ENCODE measurements around the gene SLC25A43. TPM values are rescaled to one million over a fixed set of nuclear protein-coding genes. Genes with fewer than 3 reads are reported as not detected.

SLC25A43 gene
- total RNA-seq, 1 donor from 2014 or later = 13.4 TPM

- FAIRE-seq = no peak
- TF ChIP-seq CTCF (IDR thresholded peaks at IDR 0.05; ENCODE audit: insufficient read depth, low read length, severe bottlenecking) = no peak
- Histone ChIP-seq H3K36me3 (ENCODE audit: control insufficient read depth, insufficient read depth, low read length) (peaks cover 1% of the 10 kb centered on the region), H3K27me3 (ENCODE audit: control insufficient read depth, insufficient read depth, low read length) (no peaks in the 10 kb centered on the region), H3K4me3 (ENCODE audit: low read depth, low read length) (no peak overlapping the region)
- no peak for DNase-seq (ENCODE audit: low read depth)
These were observed 18.2 kb downstream of the SLC25A43 start for GRCh38 chrX:119417376-119417775.

GRCh38 chrX:119417842-119418241 lies 18.7 kb downstream of the SLC25A43 start:
- FAIRE-seq = no peak
- TF ChIP-seq CTCF (IDR thresholded peaks at IDR 0.05; ENCODE audit: insufficient read depth, low read length, severe bottlenecking) = peak; percentile 10
- DNase-seq (ENCODE audit: low read depth) = no peak
- Histone ChIP-seq H3K27me3 (ENCODE audit: control insufficient read depth, insufficient read depth, low read length) (no peaks in the 10 kb centered on the region), H3K4me3 (ENCODE audit: low read depth, low read length) (no peak overlapping the region), H3K36me3 (ENCODE audit: control insufficient read depth, insufficient read depth, low read length) (peaks cover 1% of the 10 kb centered on the region)

- TF ChIP-seq CTCF (IDR thresholded peaks at IDR 0.05; ENCODE audit: insufficient read depth, low read length, severe bottlenecking) = no peak
- FAIRE-seq = no peak
- no peak overlapping the region for H3K4me3 ChIP-seq (ENCODE audit: low read depth, low read length)
- H3K36me3 ChIP-seq (ENCODE audit: control insufficient read depth, insufficient read depth, low read length) = peaks cover 1% of the 10 kb centered on the region
- no peaks in the 10 kb centered on the region for H3K27me3 ChIP-seq (ENCODE audit: control insufficient read depth, insufficient read depth, low read length)
- no peak for DNase-seq (ENCODE audit: low read depth)
These were observed 20.0 kb downstream of the SLC25A43 start for GRCh38 chrX:119419146-119419545.

- FAIRE-seq (no peak), DNase-seq (ENCODE audit: low read depth) (no peak)
- H3K27me3 ChIP-seq (ENCODE audit: control insufficient read depth, insufficient read depth, low read length) = no peaks in the 10 kb centered on the region
- TF ChIP-seq CTCF (IDR thresholded peaks at IDR 0.05; ENCODE audit: insufficient read depth, low read length, severe bottlenecking) = no peak
- peaks cover 1% of the 10 kb centered on the region for H3K36me3 ChIP-seq (ENCODE audit: control insufficient read depth, insufficient read depth, low read length)
- H3K4me3 ChIP-seq (ENCODE audit: low read depth, low read length) = no peak overlapping the region
These were observed 20.8 kb downstream of the SLC25A43 start for GRCh38 chrX:119419898-119420297.

GRCh38 chrX:119421016-119421705 lies 22.0 kb downstream of the SLC25A43 start:
- DNase-seq (ENCODE audit: low read depth) (no peak), FAIRE-seq (no peak)
- no peak overlapping the region for H3K4me3 ChIP-seq (ENCODE audit: low read depth, low read length)
- TF ChIP-seq CTCF (IDR thresholded peaks at IDR 0.05; ENCODE audit: insufficient read depth, low read length, severe bottlenecking) = no peak
- no peaks in the 10 kb centered on the region for H3K27me3 ChIP-seq (ENCODE audit: control insufficient read depth, insufficient read depth, low read length)
- H3K36me3 ChIP-seq (ENCODE audit: control insufficient read depth, insufficient read depth, low read length) = peaks cover 3% of the 10 kb centered on the region

- DNase-seq (ENCODE audit: low read depth) (no peak), FAIRE-seq (no peak)
- TF ChIP-seq CTCF (IDR thresholded peaks at IDR 0.05; ENCODE audit: insufficient read depth, low read length, severe bottlenecking) = no peak
- Histone ChIP-seq H3K36me3 (ENCODE audit: control insufficient read depth, insufficient read depth, low read length) (peaks cover 2% of the 10 kb centered on the region), H3K27me3 (ENCODE audit: control insufficient read depth, insufficient read depth, low read length) (no peaks in the 10 kb centered on the region), H3K4me3 (ENCODE audit: low read depth, low read length) (no peak overlapping the region)
These were observed 24.5 kb downstream of the SLC25A43 start for GRCh38 chrX:119423631-119424030.

Data from bronchial epithelial cell (primary cell).